NCI-H510A (cell line): Measurements from ENCODE around the gene DBH.

Source experiments
- DNase-seq: peaks from one replicate; lab custom pipeline; 2025; lab: John Stamatoyannopoulos, UW

Gene DBH

DNA sequence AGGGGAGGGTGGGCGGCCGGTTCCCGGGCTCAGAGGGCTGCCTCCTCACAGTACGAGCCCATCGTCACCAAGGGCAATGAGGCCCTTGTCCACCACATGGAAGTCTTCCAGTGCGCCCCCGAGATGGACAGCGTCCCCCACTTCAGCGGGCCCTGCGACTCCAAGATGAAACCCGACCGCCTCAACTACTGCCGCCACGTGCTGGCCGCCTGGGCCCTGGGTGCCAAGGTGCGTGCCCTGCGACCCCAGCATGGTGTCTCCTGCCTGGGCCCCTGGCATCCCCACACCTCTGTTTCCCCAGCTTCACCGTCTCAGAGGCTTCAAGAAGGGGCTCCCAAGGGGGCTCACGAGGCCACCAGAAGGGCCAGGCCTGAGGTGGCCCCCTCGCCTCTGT lies 7.2 kb downstream of the DBH start:
- no peak for DNase-seq

DNA sequence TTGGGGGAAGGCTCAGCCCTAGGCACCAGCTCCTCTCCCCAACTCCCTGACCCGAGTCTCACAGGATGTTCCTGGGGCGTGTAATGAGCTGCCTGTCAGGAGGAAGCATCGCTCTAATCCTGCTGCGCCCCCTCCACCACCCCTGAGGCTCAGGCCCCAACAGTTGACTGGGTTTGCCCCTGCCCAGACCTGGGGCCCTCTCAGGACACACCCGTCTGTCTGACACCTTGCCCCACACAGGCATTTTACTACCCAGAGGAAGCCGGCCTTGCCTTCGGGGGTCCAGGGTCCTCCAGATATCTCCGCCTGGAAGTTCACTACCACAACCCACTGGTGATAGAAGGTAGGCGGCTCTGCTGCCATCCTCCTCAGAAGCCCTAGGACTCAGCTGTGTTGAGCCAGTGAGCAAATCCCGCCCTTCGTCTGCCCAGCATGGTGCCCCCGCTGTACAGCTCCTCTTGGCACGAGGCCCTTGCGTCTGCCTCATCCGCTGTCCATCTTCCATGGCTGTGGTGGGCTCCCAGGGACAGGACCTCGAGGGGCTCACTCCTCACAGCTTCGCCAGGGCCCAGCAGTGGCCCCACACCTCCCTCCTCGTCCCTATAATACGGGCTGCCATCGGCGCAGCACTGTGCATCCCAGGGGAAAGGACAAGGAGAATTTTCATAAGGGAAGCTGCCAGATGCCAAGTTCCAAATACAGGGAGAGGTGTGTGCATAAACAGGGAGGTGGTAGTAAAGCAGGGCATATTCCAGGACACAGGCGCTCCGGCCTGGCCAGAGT lies 8.0 kb downstream of the DBH start:
- DNase-seq, result no peak

DNA sequence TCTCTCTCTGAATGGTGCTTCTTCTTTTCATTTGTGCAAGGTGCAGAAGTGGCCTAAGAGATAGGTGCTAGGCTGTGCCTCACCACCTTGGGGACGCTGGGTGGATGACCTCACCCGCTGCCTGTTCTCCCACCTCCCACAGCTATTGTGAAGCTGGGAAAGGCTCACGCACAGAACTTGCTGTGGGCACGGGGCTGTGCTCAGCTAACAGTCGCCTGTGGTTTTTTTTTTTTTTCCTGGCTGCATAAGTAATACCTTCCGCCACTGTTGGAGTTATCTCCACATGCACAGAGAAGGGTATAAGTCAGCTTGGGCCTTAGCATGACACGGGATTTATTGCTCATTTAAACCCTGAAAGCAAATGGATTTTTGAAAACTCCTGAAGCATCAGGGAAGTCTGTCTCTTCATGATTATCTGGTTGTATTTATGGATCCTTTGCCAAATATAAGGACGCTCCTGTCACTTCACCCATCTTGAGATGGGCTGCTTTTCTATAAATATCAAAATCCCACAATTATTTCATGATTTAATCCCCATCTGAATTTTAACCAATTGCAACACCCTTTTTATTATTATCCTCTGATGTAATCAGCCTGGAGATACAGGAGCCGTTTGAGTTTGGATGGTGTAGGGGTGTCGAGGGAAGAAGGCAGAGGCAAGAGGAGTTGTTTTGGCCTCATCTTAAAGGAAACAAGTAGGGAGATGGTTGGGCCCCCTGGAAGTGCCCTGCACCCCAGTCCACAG lies 9.0 kb downstream of the DBH start:
- no peak for DNase-seq

DNA sequence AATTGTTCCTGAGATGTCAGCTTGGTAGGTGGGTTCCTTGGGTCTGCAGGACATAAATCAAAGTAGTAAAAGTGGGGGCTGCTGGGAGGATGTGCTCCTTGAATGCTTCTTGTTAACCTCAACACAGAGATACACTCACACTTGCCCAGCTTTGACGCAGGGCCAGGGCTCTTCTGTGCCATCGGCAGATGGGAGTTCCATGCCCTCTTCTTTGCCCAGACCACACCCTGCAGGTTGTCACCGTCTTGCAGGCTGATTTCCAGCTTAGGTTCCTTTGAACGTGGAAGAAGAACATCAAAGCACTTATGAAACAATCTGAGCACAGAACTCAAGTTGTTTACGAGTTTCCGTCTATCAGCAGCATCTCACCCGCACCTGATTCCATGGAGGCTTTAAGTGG lies 11.0 kb downstream of the DBH start:
- DNase-seq, result no peak

DNA sequence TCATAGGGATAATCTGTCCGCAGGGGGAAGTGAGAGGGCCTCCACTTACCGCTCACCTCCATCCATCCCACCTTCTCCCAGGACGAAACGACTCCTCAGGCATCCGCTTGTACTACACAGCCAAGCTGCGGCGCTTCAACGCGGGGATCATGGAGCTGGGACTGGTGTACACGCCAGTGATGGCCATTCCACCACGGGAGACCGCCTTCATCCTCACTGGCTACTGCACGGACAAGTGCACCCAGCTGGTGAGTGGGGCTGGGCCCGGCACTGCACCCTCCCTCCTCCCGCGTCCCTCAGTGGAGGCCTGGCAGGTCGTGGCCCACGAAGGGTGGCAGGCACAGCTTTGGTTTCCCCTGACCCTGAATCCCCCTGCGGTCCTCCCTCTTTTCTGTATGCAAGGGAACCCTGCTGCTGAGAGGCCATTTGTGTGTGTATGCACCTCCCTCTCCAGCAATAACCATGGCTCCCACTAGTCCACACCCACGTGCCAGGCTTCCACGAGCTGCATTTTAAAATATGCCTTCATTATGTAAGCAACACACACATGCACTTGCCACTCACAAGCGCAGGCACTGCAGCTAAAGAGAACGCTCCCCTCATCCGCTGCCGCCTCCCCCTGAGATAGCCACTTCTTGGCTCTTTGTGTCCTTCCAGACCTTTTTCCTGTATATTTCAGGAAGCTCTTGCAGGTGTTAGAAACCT lies 11.8 kb downstream of the DBH start:
- DNase-seq, result no peak

DNA sequence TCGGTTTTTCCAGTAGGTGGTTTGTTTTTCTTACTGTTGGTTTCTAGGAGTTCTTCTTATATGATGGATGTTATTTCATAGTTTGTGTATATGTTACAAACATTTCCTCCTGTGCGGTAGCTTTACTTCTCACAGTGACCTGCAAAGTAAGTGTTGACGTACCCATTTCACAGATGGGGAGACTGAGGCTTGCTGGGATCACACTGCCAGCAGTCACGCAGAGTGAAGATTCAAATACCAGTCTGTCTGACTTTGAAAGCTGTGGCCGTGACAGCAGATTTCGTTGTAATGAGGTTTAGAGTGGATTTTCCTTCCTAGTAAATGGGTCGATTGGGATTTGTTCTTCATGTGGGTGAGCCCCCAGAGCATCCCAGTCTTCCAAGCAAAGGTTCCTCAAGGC lies 13.0 kb downstream of the DBH start:
- DNase-seq, result no peak

DNA sequence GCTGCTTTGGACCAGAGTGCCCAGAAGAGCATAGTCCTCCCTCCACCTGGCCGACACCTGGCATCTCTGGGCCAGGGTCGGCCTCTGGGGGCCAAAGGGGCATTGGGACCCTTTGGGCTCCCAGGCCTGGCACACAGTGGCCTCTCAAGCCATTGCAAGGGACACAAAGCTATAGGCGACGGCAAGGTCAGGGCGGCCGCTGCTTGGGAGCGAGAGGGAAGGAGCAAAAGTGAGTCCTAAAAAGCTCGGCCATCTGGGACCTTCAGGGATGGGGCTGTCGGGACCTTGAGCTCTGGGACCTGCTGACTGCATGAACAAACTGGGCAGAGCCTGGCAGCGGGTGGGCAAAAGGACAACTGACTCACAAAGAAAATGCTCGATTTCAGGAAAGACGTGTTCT lies 13.9 kb downstream of the DBH start:
- DNase-seq, result no peak

DNA sequence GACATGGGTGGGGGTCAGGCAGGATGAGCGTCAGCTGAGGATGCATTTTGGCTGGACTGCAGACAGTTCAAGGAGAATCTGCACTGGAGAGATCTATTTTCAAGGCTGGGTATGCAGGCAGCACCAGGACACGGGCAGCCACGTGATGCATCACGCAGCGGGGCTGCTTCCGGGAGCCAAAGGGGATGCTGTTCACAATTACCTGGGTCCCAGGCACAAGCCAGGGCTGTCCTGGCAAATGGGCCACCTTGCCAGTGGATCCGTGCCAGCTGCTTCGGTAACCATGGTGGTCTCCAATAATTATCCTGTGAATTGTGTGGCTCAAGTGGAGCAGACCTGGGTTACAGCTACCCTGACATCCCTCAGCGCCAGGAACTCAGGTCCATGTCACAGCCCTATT lies 17.5 kb downstream of the DBH start:
- no peak for DNase-seq

DNA sequence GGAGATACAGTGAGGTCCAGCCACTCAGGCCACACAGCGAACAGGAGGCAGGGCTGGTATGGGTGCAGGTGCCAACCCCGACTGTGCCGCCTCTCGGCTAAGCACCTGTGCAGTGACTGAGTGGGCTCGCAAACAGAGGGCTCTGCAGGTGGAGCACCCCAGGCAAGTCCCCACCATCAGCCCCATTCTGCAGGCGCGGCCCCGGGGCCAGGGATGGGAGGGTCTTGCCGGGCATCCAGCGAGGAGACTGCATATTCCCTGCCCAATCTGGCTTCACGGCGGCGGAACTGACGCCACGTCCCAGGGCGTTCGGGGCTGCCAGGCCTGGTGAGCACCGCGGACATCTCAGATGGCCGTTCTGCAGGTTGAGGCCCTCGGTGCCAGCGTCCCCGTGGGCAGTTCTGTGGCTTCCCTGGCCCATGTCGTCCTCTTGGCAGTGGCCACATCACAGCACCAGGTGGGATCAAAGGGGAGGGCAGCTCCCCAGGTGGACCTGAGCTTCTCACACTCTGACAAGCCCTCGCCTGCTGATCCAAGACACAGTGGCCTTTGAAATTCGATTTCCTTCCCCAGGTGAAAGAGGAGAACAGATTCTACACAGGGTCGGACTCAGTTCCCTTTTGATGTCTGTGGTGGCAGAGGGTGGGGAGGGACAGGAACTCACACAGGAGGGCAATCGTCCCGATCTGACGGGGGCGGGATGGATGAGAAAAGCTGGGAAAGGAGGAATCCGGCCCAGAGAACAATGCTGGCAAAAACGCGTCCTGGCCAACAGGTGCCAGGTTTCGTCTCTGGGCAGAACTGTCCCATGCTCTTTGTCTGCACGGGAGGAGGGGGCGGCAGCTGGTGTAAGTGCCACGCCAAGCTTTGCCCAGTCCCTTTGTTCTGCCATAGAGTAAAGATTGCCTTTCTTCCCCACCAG lies 18.8 kb downstream of the DBH start:
- no peak for DNase-seq

DNA sequence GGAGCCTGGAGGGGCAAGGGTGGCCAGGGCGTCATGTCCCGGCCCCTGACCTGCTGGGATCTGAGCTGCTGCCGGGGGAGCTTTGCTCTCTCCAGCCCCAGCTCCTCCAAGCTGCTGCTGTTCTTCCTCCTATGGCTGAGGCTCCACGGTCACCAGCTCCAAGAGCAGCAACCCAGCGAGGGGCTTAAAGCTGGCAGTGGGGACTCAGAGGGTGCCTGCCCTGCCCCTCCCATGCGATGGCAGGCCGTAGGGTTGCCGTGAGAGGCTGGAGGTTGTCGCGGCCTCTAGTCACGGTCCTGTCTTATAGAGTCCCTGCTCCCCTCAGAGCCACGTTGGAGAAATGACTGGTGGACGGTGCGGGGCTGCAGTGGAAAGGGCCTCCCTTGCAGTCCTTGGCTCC lies 19.5 kb downstream of the DBH start:
- DNase-seq, result no peak

DNA sequence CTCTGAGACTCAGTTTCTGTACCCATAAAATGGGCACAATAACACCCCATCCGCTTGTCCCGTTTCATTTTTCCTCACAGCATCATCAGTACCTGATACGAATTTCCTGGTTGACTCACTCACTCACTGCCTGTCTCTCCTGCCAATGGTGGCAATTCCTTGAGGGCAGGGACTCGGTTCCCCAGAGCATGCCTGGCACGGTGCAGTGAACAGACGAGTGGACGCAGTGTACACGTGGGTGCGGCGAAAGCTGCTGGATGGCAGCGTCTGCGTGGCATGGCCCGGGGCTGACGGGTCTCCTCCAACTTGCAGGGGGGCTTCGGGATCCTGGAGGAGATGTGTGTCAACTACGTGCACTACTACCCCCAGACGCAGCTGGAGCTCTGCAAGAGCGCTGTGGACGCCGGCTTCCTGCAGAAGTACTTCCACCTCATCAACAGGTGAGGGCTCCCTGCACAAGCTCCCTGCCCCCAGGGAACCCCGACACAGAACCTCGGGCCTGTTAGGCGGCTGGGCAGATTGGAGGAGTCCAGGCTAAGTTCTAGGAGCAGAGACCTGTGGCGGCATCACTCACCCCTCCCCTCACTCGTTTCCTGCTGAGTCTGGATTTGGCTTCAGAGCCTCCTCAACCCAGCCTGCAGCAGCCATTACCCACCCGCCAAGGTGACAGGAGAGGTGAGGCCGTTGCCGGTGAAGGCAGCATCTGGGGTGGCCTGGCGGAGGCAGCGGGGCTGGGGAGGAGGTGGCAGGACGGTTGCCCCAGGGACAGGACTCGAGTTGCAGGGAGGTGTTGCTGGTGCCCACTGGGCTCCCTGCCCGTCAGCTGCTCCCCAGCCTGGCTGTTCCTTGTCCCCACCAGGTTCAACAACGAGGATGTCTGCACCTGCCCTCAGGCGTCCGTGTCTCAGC lies 20.3 kb downstream of the DBH start:
- no peak for DNase-seq

DNA sequence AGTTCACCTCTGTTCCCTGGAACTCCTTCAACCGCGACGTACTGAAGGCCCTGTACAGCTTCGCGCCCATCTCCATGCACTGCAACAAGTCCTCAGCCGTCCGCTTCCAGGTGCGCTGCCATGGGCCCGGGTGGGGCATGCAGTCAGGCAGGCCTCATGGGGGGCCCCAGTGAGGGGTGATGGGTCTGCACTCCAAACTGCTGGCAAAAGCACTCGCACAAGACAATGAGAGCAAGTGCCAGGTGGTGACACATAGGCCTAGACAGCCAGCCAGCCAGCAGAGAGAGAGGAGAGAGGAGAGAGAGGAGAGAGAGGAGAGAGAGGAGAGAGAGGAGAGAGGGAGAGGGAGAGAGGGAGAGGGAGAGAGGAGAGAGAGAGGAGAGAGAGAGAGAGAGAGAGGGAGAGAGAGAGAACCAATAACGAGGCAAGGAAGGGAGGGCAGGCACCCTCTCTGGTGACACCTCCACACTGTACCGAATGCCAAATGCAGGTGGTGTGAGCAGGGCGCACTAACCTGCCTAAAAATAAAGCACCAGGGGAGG lies 21.0 kb downstream of the DBH start:
- DNase-seq, result peak; percentile 77

DNA sequence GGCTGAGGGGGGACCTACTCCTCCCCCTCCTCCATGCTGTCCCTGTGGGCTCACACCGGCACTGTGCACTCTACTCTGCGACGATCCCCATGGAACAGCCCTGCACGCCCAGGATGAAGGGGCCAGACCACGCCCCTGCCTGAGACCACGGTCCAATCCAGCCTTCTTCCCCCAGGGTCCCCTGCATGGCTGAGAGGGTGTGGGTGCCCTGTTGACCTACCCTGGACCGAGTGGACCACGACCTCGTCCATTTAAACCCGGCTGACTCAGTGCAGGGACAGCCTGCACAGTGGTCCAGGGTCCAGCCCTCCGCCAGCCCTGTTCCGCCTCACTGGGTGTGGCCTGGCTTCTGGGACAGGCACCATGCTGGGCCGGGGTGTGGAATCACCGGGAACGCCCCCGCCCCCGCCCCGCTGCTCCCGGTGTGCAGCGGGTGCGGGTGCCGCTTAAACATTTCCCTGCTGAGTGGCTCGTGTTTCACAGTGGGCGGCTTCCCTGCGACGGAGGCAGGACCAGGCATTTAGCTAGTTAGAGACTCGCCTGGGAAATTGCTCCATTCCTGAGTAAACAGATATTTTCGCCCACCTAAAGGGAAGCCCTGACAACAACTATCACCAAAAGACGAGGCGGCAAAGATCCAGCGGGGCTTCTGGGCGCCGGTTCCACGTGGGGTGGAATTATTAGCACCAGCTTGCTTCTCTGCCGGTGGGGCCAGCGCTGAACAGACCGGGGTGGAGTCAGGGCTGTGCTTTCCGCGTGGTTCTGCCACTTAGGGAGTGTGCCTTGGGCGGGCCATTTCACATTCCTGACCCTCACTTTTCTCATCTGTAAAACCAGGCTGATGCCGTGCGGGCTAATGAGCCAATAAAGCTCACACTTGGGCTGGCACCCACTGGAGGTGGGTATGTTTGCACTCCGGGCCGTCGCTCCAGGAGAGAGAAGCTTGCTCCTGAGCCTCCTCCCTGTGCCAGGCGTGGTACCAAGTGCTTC lies 22.6 kb downstream of the DBH start:
- no peak for DNase-seq

DNA sequence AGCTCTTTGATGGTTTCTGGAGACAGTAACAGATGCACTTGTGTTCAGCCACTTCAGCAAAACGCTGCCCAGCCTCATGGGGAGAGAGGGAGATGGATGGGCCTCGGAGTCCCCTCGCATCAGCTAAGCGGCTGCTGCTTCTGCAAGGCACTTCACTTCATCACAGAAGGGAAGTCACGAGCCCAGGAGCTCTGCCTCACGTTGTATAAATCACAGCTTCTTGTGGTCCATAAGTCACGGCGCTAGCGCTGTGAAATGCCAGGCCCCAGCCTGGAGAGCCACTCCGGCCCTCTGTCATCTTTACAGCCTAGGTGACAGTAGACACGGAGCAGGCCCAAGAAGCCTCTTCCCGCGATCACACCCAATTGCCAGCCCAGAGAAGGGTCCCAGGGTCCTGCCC lies 23.4 kb downstream of the DBH start:
- no peak for DNase-seq

DNA sequence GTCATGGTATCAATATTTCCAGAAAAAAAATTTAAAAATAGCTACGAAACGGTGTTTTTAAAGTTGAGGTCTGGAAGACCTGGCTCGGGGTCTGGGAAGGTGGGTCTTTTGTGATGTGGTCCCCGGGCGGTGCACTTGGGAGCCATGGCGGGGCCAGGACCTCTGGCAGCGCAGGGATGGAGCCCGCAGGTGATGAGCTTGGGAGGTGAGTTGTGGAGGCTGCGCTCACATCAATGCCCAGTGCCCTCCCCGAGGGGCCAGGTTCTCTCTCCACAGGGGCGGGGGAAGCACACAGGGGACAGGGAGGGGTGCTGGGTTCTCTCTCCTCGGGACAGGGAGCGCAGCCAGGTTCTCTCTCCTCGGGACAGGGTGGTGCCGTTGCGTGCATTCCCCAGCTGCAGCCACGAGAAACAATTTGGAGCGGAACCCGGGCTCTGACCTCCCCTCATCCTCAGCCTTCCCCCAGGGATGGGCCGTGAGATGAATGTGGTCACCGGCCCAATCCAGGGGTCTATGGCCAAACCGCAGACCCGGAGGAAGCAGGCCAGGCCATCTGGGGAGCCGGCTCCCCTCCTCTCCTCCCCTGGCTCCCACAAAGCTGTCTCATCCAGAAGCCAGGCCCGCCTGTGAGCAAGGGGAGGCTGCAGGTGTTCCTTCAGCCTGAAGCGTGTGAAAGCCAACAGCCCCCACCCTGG lies 25.8 kb downstream of the DBH start:
- no peak for DNase-seq

DNA sequence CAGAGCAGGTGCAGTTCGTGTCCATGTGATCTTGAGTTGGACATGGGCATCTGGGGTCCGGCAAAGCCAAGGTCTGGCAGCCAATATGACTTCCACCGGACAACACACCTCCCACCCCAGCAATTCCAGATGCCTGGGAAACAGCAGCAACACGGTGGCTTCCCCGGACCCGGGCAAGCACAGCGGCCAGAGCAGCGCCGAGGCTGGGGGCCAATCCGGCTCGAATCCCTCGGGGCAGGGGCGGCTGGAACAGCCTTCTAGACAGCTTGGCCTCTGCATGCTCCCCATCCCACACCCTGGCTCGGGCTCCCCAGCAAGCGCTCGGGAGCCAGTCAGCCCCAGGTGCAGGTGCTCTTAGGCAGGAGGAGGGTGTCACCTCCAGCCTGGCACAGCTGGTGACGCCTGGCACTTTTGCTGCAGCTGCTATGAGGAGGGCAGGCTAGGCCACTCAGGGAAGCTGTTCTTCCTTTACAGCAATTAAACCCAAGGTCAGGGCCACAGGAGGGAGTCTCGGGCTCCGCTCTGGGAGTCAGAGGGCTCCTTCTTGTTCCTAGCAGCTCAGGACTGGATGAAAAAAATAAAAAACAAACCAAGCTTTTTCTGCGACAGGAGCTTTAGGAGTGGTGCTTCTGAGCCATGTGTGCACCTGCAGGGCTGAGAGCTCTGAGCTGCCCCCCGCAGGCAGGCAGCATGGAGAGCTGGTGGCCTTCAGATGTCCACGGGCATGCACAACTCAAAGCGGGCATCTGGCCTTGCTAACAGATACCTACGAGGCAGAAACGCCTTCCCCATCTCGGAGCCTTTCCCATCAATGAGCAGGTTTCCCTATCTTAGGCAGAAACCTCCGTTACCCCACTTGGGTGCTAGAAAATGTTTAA lies 28.2 kb downstream of the DBH start:
- peak; percentile 75 for DNase-seq

DNA sequence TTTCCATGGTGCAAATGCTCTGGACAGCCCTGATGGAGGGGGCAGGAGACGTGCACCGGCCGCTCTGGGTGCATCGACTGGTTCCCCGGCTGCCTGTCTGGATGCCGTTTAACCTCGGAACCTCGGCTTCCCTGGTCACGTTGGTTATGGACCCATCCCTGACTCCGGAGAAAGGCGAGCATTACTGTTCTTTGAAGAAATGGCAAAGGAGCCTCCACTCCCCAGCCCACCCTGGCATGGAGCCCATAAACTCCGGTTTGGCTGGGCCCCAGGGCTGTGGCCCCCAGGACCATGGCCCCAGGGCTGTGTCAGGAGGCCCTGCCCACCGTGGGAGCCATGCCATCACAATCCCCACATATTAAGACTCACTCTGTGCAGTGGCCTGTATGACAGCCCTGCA lies 28.9 kb downstream of the DBH start:
- DNase-seq, result no peak

DNA sequence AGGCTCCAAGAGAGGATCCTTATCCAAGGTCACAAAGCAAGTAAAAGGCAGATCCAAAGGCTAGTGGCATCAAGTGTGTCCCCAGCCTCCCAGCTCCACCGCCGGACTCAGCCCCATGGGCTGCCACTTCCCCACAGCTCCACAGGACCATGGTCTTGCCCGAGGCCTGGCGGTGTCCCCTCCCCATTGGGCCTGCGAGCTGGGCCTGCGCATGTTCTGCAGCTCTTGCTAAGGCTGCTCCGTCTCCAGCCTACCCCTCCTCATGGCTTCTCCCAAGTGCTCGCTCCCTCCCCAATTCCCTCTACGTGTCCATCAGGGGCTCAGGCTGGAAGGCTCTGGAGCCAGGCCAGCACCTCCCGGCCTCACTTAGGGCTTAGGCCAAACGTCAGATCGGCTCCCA lies 29.4 kb downstream of the DBH start:
- DNase-seq, result no peak
